HEK293 (cell line): ENCODE measurements around the gene ICAM3.
A peak's percentile ranks its signal among the peaks of the same experiment; 100 is the strongest.

Experiments
- CTCF ChIA-PET: fragments of 350-600 bp; formaldehyde crosslinking; extraction: SDS; loops from one replicate; lab custom pipeline; 2021; ENCODE audit warnings: antibody characterized with exemption; lab: Yijun Ruan, JAX
- POLR2A ChIA-PET: fragments of 300-600 bp; formaldehyde crosslinking; extraction: SDS; loops from one replicate; lab custom pipeline; 2020; ENCODE audit warnings: antibody characterized with exemption, inconsistent platforms; lab: Yijun Ruan, JAX
- H3K27ac ChIP-seq: fragments of 200-500 bp; sonication (Bioruptor generic); 2 replicates; pipeline ENCODE4 v1.5.1; 2014; ENCODE audit warnings: low read depth, low read length, control low read depth, inconsistent platforms; ENCODE audit errors: extremely low read depth
- H3K36me3 ChIP-seq, 2 experiments: fragments of 200-500 bp in 1 of 2; sonication (Bioruptor generic) in 1 of 2; 1 replicate in 1 of 2; 2 replicates in 1 of 2; pipeline ENCODE4 v1.5.1; 2014 to 2017; ENCODE audit warnings: inconsistent platforms in 2 of 2, low read length in 2 of 2; ENCODE audit not compliant: control insufficient read depth in 2 of 2, insufficient read depth in 1 of 2
- H3K4me1 ChIP-seq: fragments of 200-500 bp; sonication (Bioruptor generic); 2 replicates; pipeline ENCODE4 v1.5.1; 2014; ENCODE audit warnings: mild to moderate bottlenecking, low read length, inconsistent platforms; ENCODE audit not compliant: control insufficient read depth, insufficient read depth
- H3K4me3 ChIP-seq: 2 replicates; pipeline ENCODE4 v1.5.1; 2011; ENCODE audit warnings: low read depth, mild to moderate bottlenecking, control low read depth, low read length, moderate library complexity
- H3K9me3 ChIP-seq: fragments of 200-500 bp; sonication (Bioruptor generic); 2 replicates; pipeline ENCODE4 v1.5.1; 2014; ENCODE audit warnings: low read depth, low read length, inconsistent platforms; ENCODE audit not compliant: control insufficient read depth, insufficient read depth
- BCL11A ChIP-seq: fragments of 450-650 bp; formaldehyde crosslinking; IDR thresholded peaks from 2 replicates; pipeline ENCODE4 v1.5.1; 2016; ENCODE audit warnings: low read depth, missing biosample characterization, missing genetic modification characterization
- OVOL3 ChIP-seq: fragments of 450-650 bp; formaldehyde crosslinking; IDR thresholded peaks from 2 replicates; pipeline ENCODE4 v1.5.1; 2016; ENCODE audit warnings: missing biosample characterization, missing genetic modification characterization
- REPIN1 ChIP-seq: fragments of 450-650 bp; formaldehyde crosslinking; IDR thresholded peaks from 2 replicates; pipeline ENCODE4 v1.5.1; 2017; ENCODE audit warnings: missing biosample characterization, missing genetic modification characterization, low read depth
- SCRT1 ChIP-seq: fragments of 450-650 bp; formaldehyde crosslinking; IDR thresholded peaks from 2 replicates; pipeline ENCODE4 v1.5.1; 2016; ENCODE audit warnings: missing biosample characterization, missing genetic modification characterization, borderline replicate concordance
- ZFHX2 ChIP-seq: fragments of 450-650 bp; formaldehyde crosslinking; conservative IDR thresholded peaks from 2 replicates; pipeline ENCODE4 v1.5.1; 2016; ENCODE audit warnings: missing biosample characterization, missing genetic modification characterization
- ZNF473 ChIP-seq: fragments of 450-650 bp; formaldehyde crosslinking; IDR thresholded peaks from 2 replicates; pipeline ENCODE4 v1.5.1; 2017; ENCODE audit warnings: missing biosample characterization, missing genetic modification characterization
- ZNF548 ChIP-seq: fragments of 450-650 bp; formaldehyde crosslinking; IDR thresholded peaks from 2 replicates; pipeline ENCODE4 v1.5.1; 2016; ENCODE audit warnings: missing biosample characterization, missing genetic modification characterization
- ZNF610 ChIP-seq: fragments of 450-650 bp; formaldehyde crosslinking; IDR thresholded peaks from 2 replicates; pipeline ENCODE4 v1.5.1; 2016; ENCODE audit warnings: missing biosample characterization, missing genetic modification characterization, borderline replicate concordance
- ZNF76 ChIP-seq: fragments of 450-650 bp; formaldehyde crosslinking; IDR thresholded peaks from 2 replicates; pipeline ENCODE4; 2016; ENCODE audit warnings: low read depth, missing biosample characterization, missing genetic modification characterization, borderline replicate concordance
- ZNF837 ChIP-seq: fragments of 450-650 bp; formaldehyde crosslinking; IDR thresholded peaks from 2 replicates; pipeline ENCODE4 v1.5.1; 2016; ENCODE audit warnings: missing biosample characterization, missing genetic modification characterization
- ZSCAN23 ChIP-seq: fragments of 450-650 bp; formaldehyde crosslinking; IDR thresholded peaks from 2 replicates; pipeline ENCODE4 v1.5.1; 2016; ENCODE audit warnings: missing biosample characterization, missing genetic modification characterization
- TF ChIP-seq, protein P1 (sequence below): fragments of 450-650 bp; formaldehyde crosslinking; IDR thresholded peaks from 2 replicates; pipeline ENCODE4 v1.5.1; 2016; ENCODE audit warnings: missing biosample characterization, missing genetic modification characterization, low read depth
- TF ChIP-seq, protein P2 (sequence below): fragments of 450-650 bp; formaldehyde crosslinking; IDR thresholded peaks from 2 replicates; pipeline ENCODE4 v1.5.1; 2016; ENCODE audit warnings: missing biosample characterization, missing genetic modification characterization
- TF ChIP-seq, protein P3 (sequence below): fragments of 450-650 bp; formaldehyde crosslinking; conservative IDR thresholded peaks from 2 replicates; pipeline ENCODE4 v1.5.1; 2016; ENCODE audit warnings: low read depth, missing biosample characterization, missing genetic modification characterization
- TF ChIP-seq, protein P4 (sequence below): fragments of 450-650 bp; formaldehyde crosslinking; IDR thresholded peaks from 2 replicates; pipeline ENCODE4 v1.5.1; 2016; ENCODE audit warnings: missing biosample characterization, missing genetic modification characterization
- TF ChIP-seq, protein P5 (sequence below): fragments of 450-650 bp; formaldehyde crosslinking; IDR thresholded peaks from 2 replicates; pipeline ENCODE4 v1.5.1; 2017; ENCODE audit warnings: missing biosample characterization, missing genetic modification characterization
- TF ChIP-seq, protein P6 (sequence below): fragments of 450-650 bp; formaldehyde crosslinking; IDR thresholded peaks from 2 replicates; pipeline ENCODE4 v1.5.1; 2016; ENCODE audit warnings: missing biosample characterization, missing genetic modification characterization

The ICAM3 gene

DNA sequence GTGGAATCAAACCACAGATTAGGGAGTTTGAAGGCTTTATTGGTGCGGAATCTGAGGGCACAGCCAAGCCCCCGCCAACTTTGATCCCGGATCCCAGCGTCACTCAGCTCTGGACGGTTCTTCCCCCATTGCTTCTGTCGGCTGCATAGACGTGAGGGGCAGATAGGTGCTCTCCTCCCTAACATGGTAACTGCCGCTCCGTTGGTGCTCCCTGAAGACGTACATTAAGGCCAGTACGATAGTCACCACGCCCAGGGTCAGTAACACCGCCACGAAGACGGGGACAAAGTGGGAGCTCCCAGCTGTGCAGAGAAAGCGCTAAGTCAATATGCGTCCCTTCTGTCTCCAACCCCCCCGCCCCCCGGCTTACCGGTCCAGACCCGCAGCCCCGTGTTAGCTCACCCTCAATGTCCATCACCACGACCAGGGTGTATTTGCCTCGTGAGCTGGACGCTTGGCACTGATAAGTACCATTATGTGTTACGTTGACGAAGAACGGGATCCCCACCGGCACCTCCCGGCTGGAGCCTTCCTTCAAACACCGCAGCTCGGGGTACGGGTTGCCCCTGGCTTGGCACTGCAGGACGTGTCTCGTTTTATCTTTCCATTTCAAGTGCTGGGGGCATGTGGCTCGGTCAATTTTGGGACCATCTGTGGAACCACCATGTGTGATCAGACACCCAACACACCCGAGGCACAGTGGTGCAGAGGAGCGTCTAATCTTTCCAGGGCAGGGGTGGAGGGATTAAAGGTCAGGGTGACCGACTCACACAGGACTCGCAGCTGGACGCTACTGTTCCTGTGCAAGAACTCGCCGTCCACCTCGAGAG, 5.5 kb downstream of the ICAM3 start:
- Histone ChIP-seq H3K36me3 (peaks cover 4 to 30% of the 10 kb centered on the region in 2 experiments; a peak in 2 of 3 replicates), H3K4me3 (peak overlapping the region; percentile 92), H3K27ac (no peak overlapping the region; the same call in 1 of the 2 replicates), H3K4me1 (no peaks in the 10 kb centered on the region), H3K9me3 (no peaks in the 10 kb centered on the region)
- CTCF ChIA-PET = interaction anchor here (0.6 to 2.8 kb wide), 12 partner anchors 11 to 410 kb away, joined by 3 to 19 read pairs (median 4); no protein-coding TSS in a partner anchor
- POLR2A ChIA-PET = interaction anchor here (0.6 to 2.9 kb wide), 35 partner anchors 10 to 782 kb away, joined by 3 to 32 read pairs (median 4); partner anchors contain the start of genes DNMT1, FDX2, ICAM5 and TYK2
- TF ChIP-seq ZNF76 (no peak), OVOL3 (no peak), ZNF837 (tag by site-specific recombination) (no peak), ZNF610 (tag by site-specific recombination) (peak; percentile 34; the same call in 1 of the 2 replicates), SCRT1 (no peak), BCL11A (tag by site-specific recombination) (0 out of 2 replicates have a peak, but pooled peaks have one; percentile 26), ZFHX2 (tag by site-specific recombination) (no peak), ZNF473 (no peak), REPIN1 (tag by site-specific recombination) (no peak), ZSCAN23 (tag by site-specific recombination) (no peak), ZNF548 (tag by site-specific recombination) (no peak)
- TF ChIP-seq, protein P1, sequence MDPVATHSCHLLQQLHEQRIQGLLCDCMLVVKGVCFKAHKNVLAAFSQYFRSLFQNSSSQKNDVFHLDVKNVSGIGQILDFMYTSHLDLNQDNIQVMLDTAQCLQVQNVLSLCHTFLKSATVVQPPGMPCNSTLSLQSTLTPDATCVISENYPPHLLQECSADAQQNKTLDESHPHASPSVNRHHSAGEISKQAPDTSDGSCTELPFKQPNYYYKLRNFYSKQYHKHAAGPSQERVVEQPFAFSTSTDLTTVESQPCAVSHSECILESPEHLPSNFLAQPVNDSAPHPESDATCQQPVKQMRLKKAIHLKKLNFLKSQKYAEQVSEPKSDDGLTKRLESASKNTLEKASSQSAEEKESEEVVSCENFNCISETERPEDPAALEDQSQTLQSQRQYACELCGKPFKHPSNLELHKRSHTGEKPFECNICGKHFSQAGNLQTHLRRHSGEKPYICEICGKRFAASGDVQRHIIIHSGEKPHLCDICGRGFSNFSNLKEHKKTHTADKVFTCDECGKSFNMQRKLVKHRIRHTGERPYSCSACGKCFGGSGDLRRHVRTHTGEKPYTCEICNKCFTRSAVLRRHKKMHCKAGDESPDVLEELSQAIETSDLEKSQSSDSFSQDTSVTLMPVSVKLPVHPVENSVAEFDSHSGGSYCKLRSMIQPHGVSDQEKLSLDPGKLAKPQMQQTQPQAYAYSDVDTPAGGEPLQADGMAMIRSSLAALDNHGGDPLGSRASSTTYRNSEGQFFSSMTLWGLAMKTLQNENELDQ (tag by site-specific recombination) = no peak
- TF ChIP-seq, protein P2, sequence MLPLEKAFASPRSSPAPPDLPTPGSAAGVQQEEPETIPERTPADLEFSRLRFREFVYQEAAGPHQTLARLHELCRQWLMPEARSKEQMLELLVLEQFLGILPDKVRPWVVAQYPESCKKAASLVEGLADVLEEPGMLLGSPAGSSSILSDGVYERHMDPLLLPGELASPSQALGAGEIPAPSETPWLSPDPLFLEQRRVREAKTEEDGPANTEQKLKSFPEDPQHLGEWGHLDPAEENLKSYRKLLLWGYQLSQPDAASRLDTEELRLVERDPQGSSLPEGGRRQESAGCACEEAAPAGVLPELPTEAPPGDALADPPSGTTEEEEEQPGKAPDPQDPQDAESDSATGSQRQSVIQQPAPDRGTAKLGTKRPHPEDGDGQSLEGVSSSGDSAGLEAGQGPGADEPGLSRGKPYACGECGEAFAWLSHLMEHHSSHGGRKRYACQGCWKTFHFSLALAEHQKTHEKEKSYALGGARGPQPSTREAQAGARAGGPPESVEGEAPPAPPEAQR (tag by site-specific recombination) = no peak
- TF ChIP-seq, protein P3, sequence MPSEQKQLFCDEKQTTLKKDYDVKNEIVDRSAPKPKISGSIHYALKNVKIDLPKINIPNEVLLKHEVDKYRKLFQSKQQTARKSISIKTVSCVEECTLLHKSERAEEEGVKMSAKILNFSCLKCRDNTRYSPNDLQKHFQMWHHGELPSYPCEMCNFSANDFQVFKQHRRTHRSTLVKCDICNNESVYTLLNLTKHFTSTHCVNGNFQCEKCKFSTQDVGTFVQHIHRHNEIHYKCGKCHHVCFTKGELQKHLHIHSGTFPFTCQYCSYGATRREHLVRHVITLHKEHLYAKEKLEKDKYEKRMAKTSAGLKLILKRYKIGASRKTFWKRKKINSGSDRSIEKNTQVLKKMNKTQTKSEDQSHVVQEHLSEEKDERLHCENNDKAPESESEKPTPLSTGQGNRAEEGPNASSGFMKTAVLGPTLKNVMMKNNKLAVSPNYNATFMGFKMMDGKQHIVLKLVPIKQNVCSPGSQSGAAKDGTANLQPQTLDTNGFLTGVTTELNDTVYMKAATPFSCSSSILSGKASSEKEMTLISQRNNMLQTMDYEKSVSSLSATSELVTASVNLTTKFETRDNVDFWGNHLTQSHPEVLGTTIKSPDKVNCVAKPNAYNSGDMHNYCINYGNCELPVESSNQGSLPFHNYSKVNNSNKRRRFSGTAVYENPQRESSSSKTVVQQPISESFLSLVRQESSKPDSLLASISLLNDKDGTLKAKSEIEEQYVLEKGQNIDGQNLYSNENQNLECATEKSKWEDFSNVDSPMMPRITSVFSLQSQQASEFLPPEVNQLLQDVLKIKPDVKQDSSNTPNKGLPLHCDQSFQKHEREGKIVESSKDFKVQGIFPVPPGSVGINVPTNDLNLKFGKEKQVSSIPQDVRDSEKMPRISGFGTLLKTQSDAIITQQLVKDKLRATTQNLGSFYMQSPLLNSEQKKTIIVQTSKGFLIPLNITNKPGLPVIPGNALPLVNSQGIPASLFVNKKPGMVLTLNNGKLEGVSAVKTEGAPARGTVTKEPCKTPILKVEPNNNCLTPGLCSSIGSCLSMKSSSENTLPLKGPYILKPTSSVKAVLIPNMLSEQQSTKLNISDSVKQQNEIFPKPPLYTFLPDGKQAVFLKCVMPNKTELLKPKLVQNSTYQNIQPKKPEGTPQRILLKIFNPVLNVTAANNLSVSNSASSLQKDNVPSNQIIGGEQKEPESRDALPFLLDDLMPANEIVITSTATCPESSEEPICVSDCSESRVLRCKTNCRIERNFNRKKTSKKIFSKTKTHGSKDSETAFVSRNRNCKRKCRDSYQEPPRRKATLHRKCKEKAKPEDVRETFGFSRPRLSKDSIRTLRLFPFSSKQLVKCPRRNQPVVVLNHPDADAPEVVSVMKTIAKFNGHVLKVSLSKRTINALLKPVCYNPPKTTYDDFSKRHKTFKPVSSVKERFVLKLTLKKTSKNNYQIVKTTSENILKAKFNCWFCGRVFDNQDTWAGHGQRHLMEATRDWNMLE = no peak
- TF ChIP-seq, protein P4, sequence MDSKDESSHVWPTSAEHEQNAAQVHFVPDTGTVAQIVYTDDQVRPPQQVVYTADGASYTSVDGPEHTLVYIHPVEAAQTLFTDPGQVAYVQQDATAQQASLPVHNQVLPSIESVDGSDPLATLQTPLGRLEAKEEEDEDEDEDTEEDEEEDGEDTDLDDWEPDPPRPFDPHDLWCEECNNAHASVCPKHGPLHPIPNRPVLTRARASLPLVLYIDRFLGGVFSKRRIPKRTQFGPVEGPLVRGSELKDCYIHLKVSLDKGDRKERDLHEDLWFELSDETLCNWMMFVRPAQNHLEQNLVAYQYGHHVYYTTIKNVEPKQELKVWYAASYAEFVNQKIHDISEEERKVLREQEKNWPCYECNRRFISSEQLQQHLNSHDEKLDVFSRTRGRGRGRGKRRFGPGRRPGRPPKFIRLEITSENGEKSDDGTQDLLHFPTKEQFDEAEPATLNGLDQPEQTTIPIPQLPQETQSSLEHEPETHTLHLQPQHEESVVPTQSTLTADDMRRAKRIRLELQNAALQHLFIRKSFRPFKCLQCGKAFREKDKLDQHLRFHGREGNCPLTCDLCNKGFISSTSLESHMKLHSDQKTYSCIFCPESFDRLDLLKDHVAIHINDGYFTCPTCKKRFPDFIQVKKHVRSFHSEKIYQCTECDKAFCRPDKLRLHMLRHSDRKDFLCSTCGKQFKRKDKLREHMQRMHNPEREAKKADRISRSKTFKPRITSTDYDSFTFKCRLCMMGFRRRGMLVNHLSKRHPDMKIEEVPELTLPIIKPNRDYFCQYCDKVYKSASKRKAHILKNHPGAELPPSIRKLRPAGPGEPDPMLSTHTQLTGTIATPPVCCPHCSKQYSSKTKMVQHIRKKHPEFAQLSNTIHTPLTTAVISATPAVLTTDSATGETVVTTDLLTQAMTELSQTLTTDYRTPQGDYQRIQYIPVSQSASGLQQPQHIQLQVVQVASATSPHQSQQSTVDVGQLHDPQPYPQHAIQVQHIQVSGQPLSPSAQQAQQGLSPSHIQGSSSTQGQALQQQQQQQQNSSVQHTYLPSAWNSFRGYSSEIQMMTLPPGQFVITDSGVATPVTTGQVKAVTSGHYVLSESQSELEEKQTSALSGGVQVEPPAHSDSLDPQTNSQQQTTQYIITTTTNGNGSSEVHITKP (tag by site-specific recombination) = peak; percentile 98
- TF ChIP-seq, protein P5, sequence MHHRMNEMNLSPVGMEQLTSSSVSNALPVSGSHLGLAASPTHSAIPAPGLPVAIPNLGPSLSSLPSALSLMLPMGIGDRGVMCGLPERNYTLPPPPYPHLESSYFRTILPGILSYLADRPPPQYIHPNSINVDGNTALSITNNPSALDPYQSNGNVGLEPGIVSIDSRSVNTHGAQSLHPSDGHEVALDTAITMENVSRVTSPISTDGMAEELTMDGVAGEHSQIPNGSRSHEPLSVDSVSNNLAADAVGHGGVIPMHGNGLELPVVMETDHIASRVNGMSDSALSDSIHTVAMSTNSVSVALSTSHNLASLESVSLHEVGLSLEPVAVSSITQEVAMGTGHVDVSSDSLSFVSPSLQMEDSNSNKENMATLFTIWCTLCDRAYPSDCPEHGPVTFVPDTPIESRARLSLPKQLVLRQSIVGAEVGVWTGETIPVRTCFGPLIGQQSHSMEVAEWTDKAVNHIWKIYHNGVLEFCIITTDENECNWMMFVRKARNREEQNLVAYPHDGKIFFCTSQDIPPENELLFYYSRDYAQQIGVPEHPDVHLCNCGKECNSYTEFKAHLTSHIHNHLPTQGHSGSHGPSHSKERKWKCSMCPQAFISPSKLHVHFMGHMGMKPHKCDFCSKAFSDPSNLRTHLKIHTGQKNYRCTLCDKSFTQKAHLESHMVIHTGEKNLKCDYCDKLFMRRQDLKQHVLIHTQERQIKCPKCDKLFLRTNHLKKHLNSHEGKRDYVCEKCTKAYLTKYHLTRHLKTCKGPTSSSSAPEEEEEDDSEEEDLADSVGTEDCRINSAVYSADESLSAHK (tag by site-specific recombination) = 0 out of 2 replicates have a peak, but pooled peaks have one; percentile 14
- TF ChIP-seq, protein P6, sequence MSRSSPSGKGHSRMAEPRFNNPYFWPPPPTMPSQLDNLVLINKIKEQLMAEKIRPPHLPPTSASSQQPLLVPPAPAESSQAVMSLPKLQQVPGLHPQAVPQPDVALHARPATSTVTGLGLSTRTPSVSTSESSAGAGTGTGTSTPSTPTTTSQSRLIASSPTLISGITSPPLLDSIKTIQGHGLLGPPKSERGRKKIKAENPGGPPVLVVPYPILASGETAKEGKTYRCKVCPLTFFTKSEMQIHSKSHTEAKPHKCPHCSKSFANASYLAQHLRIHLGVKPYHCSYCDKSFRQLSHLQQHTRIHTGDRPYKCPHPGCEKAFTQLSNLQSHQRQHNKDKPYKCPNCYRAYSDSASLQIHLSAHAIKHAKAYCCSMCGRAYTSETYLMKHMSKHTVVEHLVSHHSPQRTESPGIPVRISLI (tag by site-specific recombination) = no peak
